ENCODE measurements around the gene FBLL1.
"Not testable (repeated sequence)": the region's sequence is repeated elsewhere in the genome, so short reads cannot be mapped to it uniquely, and the experiment has no call there.

FBLL1 gene

GRCh38 chr5:168528521-168529373 lies at the start of gene FBLL1:
Gene FBLL1, plus strand, starts transcription at chr5:168529305. Its CDS starts 200 bp downstream, at chr5:168529505.
- no peak for DNase-seq (ENCODE audit: low read depth, low spot score)

- no peak for DNase-seq (ENCODE audit: low read depth, low spot score)
Observed at GRCh38 chr5:168480601-168481000, 48.5 kb upstream of the FBLL1 start.

- no peak for DNase-seq (ENCODE audit: low read depth, low spot score)
Observed at GRCh38 chr5:168481330-168481788, 47.7 kb upstream of the FBLL1 start.

GRCh38 chr5:168482361-168482760 lies 46.7 kb upstream of the FBLL1 start:
- no peak for DNase-seq (ENCODE audit: low read depth, low spot score)

- peak; percentile 77 for DNase-seq (ENCODE audit: low read depth, low spot score)
Observed at GRCh38 chr5:168486136-168486879, 42.8 kb upstream of the FBLL1 start, which contains the start of gene RARS1. Gene RARS1, plus strand, starts transcription at chr5:168486471. Its CDS starts 28 bp downstream, at chr5:168486499.

GRCh38 chr5:168489059-168489458 lies 40.0 kb upstream of the FBLL1 start:
- no peak for DNase-seq (ENCODE audit: low read depth, low spot score)

- no peak for DNase-seq (ENCODE audit: low read depth, low spot score)
Observed at GRCh38 chr5:168494057-168494555, 35.0 kb upstream of the FBLL1 start.

GRCh38 chr5:168502563-168503237 lies 26.4 kb upstream of the FBLL1 start:
- no peak for DNase-seq (ENCODE audit: low read depth, low spot score)

- no peak for DNase-seq (ENCODE audit: low read depth, low spot score)
Observed at GRCh38 chr5:168513861-168514428, 15.2 kb upstream of the FBLL1 start.

GRCh38 chr5:168525856-168526255 lies 3.2 kb upstream of the FBLL1 start:
- no peak for DNase-seq (ENCODE audit: low read depth, low spot score)

GRCh38 chr5:168527756-168528295 lies 1.3 kb upstream of the FBLL1 start:
- no peak for DNase-seq (ENCODE audit: low read depth, low spot score)

GRCh38 chr5:168529374-168530234 lies 499 bp downstream of the FBLL1 start:
- no peak for DNase-seq (ENCODE audit: low read depth, low spot score)

- DNase-seq (ENCODE audit: low read depth, low spot score), result no peak
Observed at GRCh38 chr5:168530621-168531150, 1.6 kb downstream of the FBLL1 start.

GRCh38 chr5:168531191-168531590 lies 2.1 kb downstream of the FBLL1 start:
- DNase-seq (ENCODE audit: low read depth, low spot score), result no peak

- no peak for DNase-seq (ENCODE audit: low read depth, low spot score)
Observed at GRCh38 chr5:168531987-168532864, 3.1 kb downstream of the FBLL1 start.

- not testable (repeated sequence) for DNase-seq (ENCODE audit: low read depth, low spot score)
Observed at GRCh38 chr5:168534351-168534750, 5.2 kb downstream of the FBLL1 start.

GRCh38 chr5:168537176-168537575 lies 8.1 kb downstream of the FBLL1 start:
- no peak for DNase-seq (ENCODE audit: low read depth, low spot score)

GRCh38 chr5:168549554-168549953 lies 20.4 kb downstream of the FBLL1 start:
- no peak for DNase-seq (ENCODE audit: low read depth, low spot score)

- DNase-seq (ENCODE audit: low read depth, low spot score), result no peak
Observed at GRCh38 chr5:168550656-168551055, 21.6 kb downstream of the FBLL1 start.
